Measurements from ENCODE around the gene HOXA7.
A peak's percentile ranks its signal among the peaks of the same experiment; 100 is the strongest.

HOXA7 gene

GRCh38 chr7:27193335-27194001 lies 37.0 kb upstream of the HOXA7 start:
- DNase-seq, result peak; percentile 23 to 27

GRCh38 chr7:27192546-27193334 lies 36.3 kb upstream of the HOXA7 start:
- peak; percentile 23 to 44 for DNase-seq

GRCh38 chr7:27191833-27192545 lies 35.5 kb upstream of the HOXA7 start:
- DNase-seq, result peak; percentile 32 to 35

- DNase-seq, result peak; percentile 18 to 31
Measured at GRCh38 chr7:27191161-27191731, 34.8 kb upstream of the HOXA7 start.

GRCh38 chr7:27189997-27190748 lies 33.7 kb upstream of the HOXA7 start:
- DNase-seq, result peak; percentile 15 to 18

- DNase-seq, result peak; percentile 30 to 32
Measured at GRCh38 chr7:27189295-27189996, 33.0 kb upstream of the HOXA7 start.

GRCh38 chr7:27188386-27189294 lies 32.2 kb upstream of the HOXA7 start:
- DNase-seq, result peak; percentile 48 to 49

- DNase-seq, result peak; percentile 22 to 25
Measured at GRCh38 chr7:27187475-27188385, 31.3 kb upstream of the HOXA7 start.

GRCh38 chr7:27186668-27187474 lies 30.4 kb upstream of the HOXA7 start:
- DNase-seq, result peak in 1 of 2 experiments; percentile 12

- peak; percentile 28 to 39 for DNase-seq
Measured at GRCh38 chr7:27185854-27186667, 29.6 kb upstream of the HOXA7 start.

- peak; percentile 37 to 45 for DNase-seq
Measured at GRCh38 chr7:27185013-27185853, 28.8 kb upstream of the HOXA7 start, which contains the start of gene HOXA11. Gene HOXA11 (minus strand): TSS chr7:27185232. CDS start chr7:27185144, 88 bp downstream.

GRCh38 chr7:27184337-27185012 lies 28.0 kb upstream of the HOXA7 start:
- DNase-seq, result peak; percentile 43 to 58

- peak in 1 of 2 experiments; percentile 20 for DNase-seq
Measured at GRCh38 chr7:27183682-27184336, 27.3 kb upstream of the HOXA7 start.

- DNase-seq, result peak; percentile 19 to 20
Measured at GRCh38 chr7:27182861-27183681, 26.6 kb upstream of the HOXA7 start.
